HepG2 (cell line): ENCODE data around the gene AP4M1. TPM values are rescaled to one million over a fixed set of nuclear protein-coding genes. Genes with fewer than 3 reads are reported as not detected.

ENCODE experiments used
- CHCHD3 ChIP-seq: sonication (generic); formaldehyde crosslinking; IDR thresholded peaks from 2 replicates; pipeline ENCODE4 v1.8.0; 2022; ENCODE audit warnings: mild to moderate bottlenecking, missing genetic modification reagents, moderate library complexity
- E2F5 ChIP-seq: sonication (generic); formaldehyde crosslinking; conservative IDR thresholded peaks from 2 replicates; pipeline ENCODE4 v1.4.0; 2020; ENCODE audit warnings: missing genetic modification reagents
- EEA1 ChIP-seq: sonication (generic); formaldehyde crosslinking; IDR thresholded peaks from 2 replicates; pipeline ENCODE4 v1.5.1; 2020; ENCODE audit warnings: mild to moderate bottlenecking, missing genetic modification reagents, borderline replicate concordance
- HIC2 ChIP-seq: sonication (generic); formaldehyde crosslinking; IDR thresholded peaks from 2 replicates; pipeline ENCODE4 v1.9.0; 2022; ENCODE audit warnings: low read depth, missing genetic modification reagents
- SOX13 ChIP-seq, 3 experiments: fragments of 450-650 bp in 1 of 3; sonication (generic) in 1 of 3; formaldehyde crosslinking in 1 of 3; IDR thresholded peaks in 2 of 3; conservative IDR thresholded peaks in 1 of 3; 2 replicates each; pipeline versions ENCODE4 v1.5.0 to v1.6.1; 2016 to 2020; ENCODE audit warnings: antibody characterized with exemption in 1 of 3, mild to moderate bottlenecking in 1 of 3, missing compliant biosample characterization in 1 of 3, missing genetic modification reagents in 1 of 3, moderate library complexity in 1 of 3
- SPEN ChIP-seq: sonication (generic); formaldehyde crosslinking; IDR thresholded peaks from 2 replicates; pipeline ENCODE4 v1.5.1; 2020; ENCODE audit warnings: low read depth, mild to moderate bottlenecking, missing genetic modification reagents
- SRF ChIP-seq: IDR thresholded peaks from 2 replicates; pipeline ENCODE4 v1.6.1; 2011; ENCODE audit warnings: mild to moderate bottlenecking, low read depth, low read length, moderate library complexity
- THAP8 ChIP-seq: sonication (generic); formaldehyde crosslinking; IDR thresholded peaks from 2 replicates; pipeline ENCODE4 v1.5.1; 2020; ENCODE audit warnings: missing genetic modification reagents, mild to moderate bottlenecking, borderline replicate concordance
- ZNF18 ChIP-seq: sonication (generic); formaldehyde crosslinking; IDR thresholded peaks from 2 replicates; pipeline ENCODE4 v1.8.0; 2022; ENCODE audit warnings: mild to moderate bottlenecking, missing genetic modification reagents; ENCODE audit not compliant: insufficient replicate concordance
- ZNF263 ChIP-seq: sonication (generic); formaldehyde crosslinking; IDR thresholded peaks from 2 replicates; pipeline ENCODE4 v1.4.0; 2020; ENCODE audit warnings: missing genetic modification reagents
- ZNF543 ChIP-seq: sonication (generic); formaldehyde crosslinking; IDR thresholded peaks from 2 replicates; pipeline ENCODE4 v1.4.0; 2020; ENCODE audit warnings: mild to moderate bottlenecking, missing genetic modification reagents
- ZNF577 ChIP-seq: sonication (generic); formaldehyde crosslinking; IDR thresholded peaks from 2 replicates; pipeline ENCODE4 v1.4.0; 2020; ENCODE audit warnings: mild to moderate bottlenecking, low read depth, missing genetic modification reagents, borderline replicate concordance
- ZNF704 ChIP-seq: sonication (generic); formaldehyde crosslinking; IDR thresholded peaks from 2 replicates; pipeline ENCODE4 v1.8.1; 2023; ENCODE audit warnings: mild to moderate bottlenecking, inconsistent platforms, moderate library complexity, missing genetic modification reagents, borderline replicate concordance
- polyA plus RNA-seq, 8 experiments: library from polyadenylated mRNA; depleted of rRNA in 3 of 8; stranded (reverse) in 7 of 8; unstranded in 1 of 8; fragments of >200 nt; fragmentation: Illumina TruSeq in 4 of 8; extraction: Trizol in 4 of 8; gene quantifications; 2 replicates each; pipeline versions ENCODE4 v1.2.1 to v1.2.3, GENCODE V29; 2011 to 2016; ENCODE audit warnings: low read depth in 4 of 8, missing spikeins in 1 of 8, mixed read lengths in 1 of 8; ENCODE audit not compliant: insufficient read depth in 1 of 8
- total RNA-seq, 5 experiments: library from RNA; depleted of rRNA; stranded (reverse); fragments of >200 nt; fragmentation: Illumina TruSeq; extraction: Trizol; gene quantifications; 2 replicates each; pipeline ENCODE4 v1.2.3, GENCODE V29; 2016; ENCODE audit warnings: low read depth in 1 of 5

Gene AP4M1
- total and polyA plus RNA-seq, 2 of the 13 experiments (the other 11 are each of a cell fraction or from before 2014, with no cell fraction given), result 6.3 to 9.7 TPM

- TF ChIP-seq ZNF704 (CRISPR knock-in tag) (no peak), E2F5 (CRISPR knock-in tag) (no peak), CHCHD3 (CRISPR knock-in tag) (no peak), SOX13 (IDR thresholded peaks at IDR 0.05) (no peak), SOX13 (CRISPR knock-in tag; conservative IDR thresholded peaks at IDR 0.05 in 1 of 2, IDR thresholded peaks at IDR 0.05 in 1 of 2) (no peak), SPEN (no peak), ZNF543 (CRISPR knock-in tag) (no peak), HIC2 (CRISPR knock-in tag) (no peak), EEA1 (CRISPR knock-in tag) (no peak), ZNF577 (CRISPR knock-in tag) (no peak), ZNF18 (CRISPR knock-in tag) (no peak), SRF (no peak), ZNF263 (CRISPR knock-in tag) (no peak), THAP8 (no peak)
Measured at GRCh38 chr7:100063376-100063775, 38.1 kb upstream of the AP4M1 start (continued).
